ENCODE data around the gene CHST8.

Gene CHST8

GRCh38 chr19:33627526-33627925, 5.8 kb downstream of the CHST8 start:
- H3K27me3 ChIP-seq (ENCODE audit: low read length), result no peaks in the 10 kb centered on the region

GRCh38 chr19:33627962-33628839, 6.4 kb downstream of the CHST8 start:
- H3K27me3 ChIP-seq (ENCODE audit: low read length), result no peaks in the 10 kb centered on the region
- H4K20me1 ChIP-seq (ENCODE audit: low read depth, low read length), result no peaks in the 10 kb centered on the region
- no peak overlapping the region for H3K4me2 ChIP-seq (ENCODE audit: low read depth, low read length, poor library complexity, severe bottlenecking)
- H3K4me3 ChIP-seq (ENCODE audit: insufficient read depth, low read length, poor library complexity, severe bottlenecking), result no peak overlapping the region
- H2AFZ ChIP-seq (ENCODE audit: low read depth, low read length, severe bottlenecking), result no peak overlapping the region
- no peaks in the 10 kb centered on the region for H3F3A ChIP-seq (ENCODE audit: insufficient read depth)
- H3K79me2 ChIP-seq (ENCODE audit: insufficient read depth, low read length), result no peaks in the 10 kb centered on the region
- H3K27ac ChIP-seq (ENCODE audit: low read depth, low read length), result no peak overlapping the region
- no peak overlapping the region for H3K9ac ChIP-seq (ENCODE audit: low read length)
- TF ChIP-seq EZH2phosphoT487 (conservative IDR thresholded peaks at IDR 0.05; ENCODE audit: low read length) (no peak), CTCF (IDR thresholded peaks at IDR 0.05; ENCODE audit: insufficient read depth, low read length, poor library complexity, severe bottlenecking) (no peak)
- H3K36me3 ChIP-seq (ENCODE audit: low read length), result no peaks in the 10 kb centered on the region
- H3K9me2 ChIP-seq (replicated peaks; ENCODE audit: insufficient read depth, low read length), result no peaks in the 10 kb centered on the region
- H3K9me3 ChIP-seq (ENCODE audit: insufficient read depth, low read length), result no peaks in the 10 kb centered on the region

More at GRCh38 chr19:33627526-33627925, 5.8 kb downstream of the CHST8 start:
- Histone ChIP-seq H3K27ac (ENCODE audit: low read depth, low read length) (no peak overlapping the region), H3K4me2 (ENCODE audit: low read depth, low read length, poor library complexity, severe bottlenecking) (no peak overlapping the region), H2AFZ (ENCODE audit: low read depth, low read length, severe bottlenecking) (no peak overlapping the region), H3K9ac (ENCODE audit: low read length) (no peak overlapping the region), H3F3A (ENCODE audit: insufficient read depth) (no peaks in the 10 kb centered on the region), H3K9me3 (ENCODE audit: insufficient read depth, low read length) (no peaks in the 10 kb centered on the region), H3K36me3 (ENCODE audit: low read length) (no peaks in the 10 kb centered on the region), H3K4me3 (ENCODE audit: insufficient read depth, low read length, poor library complexity, severe bottlenecking) (no peak overlapping the region), H3K9me2 (replicated peaks; ENCODE audit: insufficient read depth, low read length) (no peaks in the 10 kb centered on the region), H4K20me1 (ENCODE audit: low read depth, low read length) (no peaks in the 10 kb centered on the region), H3K79me2 (ENCODE audit: insufficient read depth, low read length) (no peaks in the 10 kb centered on the region)
- no peak for TF ChIP-seq CTCF (IDR thresholded peaks at IDR 0.05; ENCODE audit: insufficient read depth, low read length, poor library complexity, severe bottlenecking)
- TF ChIP-seq EZH2phosphoT487 (conservative IDR thresholded peaks at IDR 0.05; ENCODE audit: low read length), result no peak

- no peak overlapping the region for H3K4me3 ChIP-seq (ENCODE audit: insufficient read depth, low read length, poor library complexity, severe bottlenecking)
- no peaks in the 10 kb centered on the region for H3K36me3 ChIP-seq (ENCODE audit: low read length)
- TF ChIP-seq EZH2phosphoT487 (conservative IDR thresholded peaks at IDR 0.05; ENCODE audit: low read length) (no peak), CTCF (IDR thresholded peaks at IDR 0.05; ENCODE audit: insufficient read depth, low read length, poor library complexity, severe bottlenecking) (no peak)
- H2AFZ ChIP-seq (ENCODE audit: low read depth, low read length, severe bottlenecking), result no peak overlapping the region
- H3K27me3 ChIP-seq (ENCODE audit: low read length), result no peaks in the 10 kb centered on the region
- no peaks in the 10 kb centered on the region for H3K79me2 ChIP-seq (ENCODE audit: insufficient read depth, low read length)
- H3K4me2 ChIP-seq (ENCODE audit: low read depth, low read length, poor library complexity, severe bottlenecking), result no peak overlapping the region
- no peaks in the 10 kb centered on the region for H3K9me2 ChIP-seq (replicated peaks; ENCODE audit: insufficient read depth, low read length)
- H3K9ac ChIP-seq (ENCODE audit: low read length), result no peak overlapping the region
- no peak overlapping the region for H3K27ac ChIP-seq (ENCODE audit: low read depth, low read length)
- no peaks in the 10 kb centered on the region for H3F3A ChIP-seq (ENCODE audit: insufficient read depth)
- H4K20me1 ChIP-seq (ENCODE audit: low read depth, low read length), result no peaks in the 10 kb centered on the region
- no peaks in the 10 kb centered on the region for H3K9me3 ChIP-seq (ENCODE audit: insufficient read depth, low read length)
Observed at GRCh38 chr19:33628921-33629825, 7.4 kb downstream of the CHST8 start.
